Immature natural killer cell (primary cell): ENCODE results near the gene PRCD. TPM values are rescaled to one million over a fixed set of nuclear protein-coding genes. Genes with fewer than 3 reads are reported as not detected.
"Not testable (repeated sequence)": the region's sequence is repeated elsewhere in the genome, so short reads cannot be mapped to it uniquely, and the experiment has no call there.

Experiments
- DNase-seq, 3 donors: peaks; one replicate each; pipeline ENCODE4 v3.0.0; 2022; ENCODE audit warnings: mixed read lengths in 1 of 3
- H3K27ac Mint-ChIP-seq, 6 donors: one replicate each; pipeline ENCODE4 v1.8.0; 2020; ENCODE audit warnings: mixed read lengths in 6 of 6, mild to moderate bottlenecking in 5 of 6, inconsistent platforms in 4 of 6, moderate library complexity in 3 of 6
- H3K27me3 Mint-ChIP-seq, 3 donors: one replicate each; pipeline ENCODE4 v1.8.0; 2020 to 2021; ENCODE audit warnings: low read depth in 3 of 3, mild to moderate bottlenecking in 3 of 3, mixed read lengths in 3 of 3, moderate library complexity in 3 of 3, inconsistent platforms in 1 of 3
- H3K36me3 Mint-ChIP-seq, 3 donors: one replicate each; pipeline ENCODE4 v1.8.0; 2020; ENCODE audit warnings: mixed read lengths in 3 of 3, inconsistent platforms in 2 of 3, mild to moderate bottlenecking in 2 of 3
- H3K4me1 Mint-ChIP-seq, 2 donors: one replicate each; pipeline ENCODE4 v1.8.0; 2020; ENCODE audit warnings: inconsistent platforms in 2 of 2, mild to moderate bottlenecking in 2 of 2, mixed read lengths in 2 of 2, moderate library complexity in 1 of 2
- H3K4me3 Mint-ChIP-seq, 5 donors: one replicate each; pipeline ENCODE4 v1.8.0; 2020; ENCODE audit warnings: mild to moderate bottlenecking in 5 of 5, mixed read lengths in 5 of 5, inconsistent platforms in 3 of 5, moderate library complexity in 3 of 5
- H3K9me3 Mint-ChIP-seq, 6 donors: one replicate each; pipeline ENCODE4 v1.8.0; 2020; ENCODE audit warnings: mild to moderate bottlenecking in 6 of 6, mixed read lengths in 6 of 6, inconsistent platforms in 4 of 6, moderate library complexity in 3 of 6
- polyA plus RNA-seq, 3 donors: library from polyadenylated mRNA; unstranded; fragments of 300-500 nt; fragmentation: Illumina TruSeq; gene quantifications; one replicate each; pipeline ENCODE4 v1.2.3, GENCODE V29; 2021

Gene PRCD
- polyA plus RNA-seq, 3 donors from 2014 or later, result 2.8 to 5.3 (median 3.1) TPM

DNA sequence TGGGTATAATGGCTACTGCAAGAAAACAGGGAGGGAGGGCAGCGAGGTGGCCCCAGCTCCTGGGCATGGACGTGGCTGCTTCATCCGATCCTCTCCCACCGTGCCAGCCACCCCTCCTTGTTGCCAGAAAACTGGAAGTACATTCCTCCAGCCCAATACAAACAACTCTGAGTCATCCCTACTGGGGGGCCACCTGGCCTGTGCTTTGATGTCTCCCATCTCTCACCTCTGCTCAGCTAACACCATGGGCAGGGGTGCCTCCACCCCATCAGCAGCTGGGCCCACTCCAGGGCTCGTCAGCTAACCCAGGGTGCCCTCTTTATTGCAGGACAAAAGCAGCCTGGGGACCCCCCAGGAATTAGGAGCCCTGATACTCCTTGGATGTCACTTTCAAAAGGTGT, 40.6 kb upstream of the PRCD start:
- DNase-seq, result no peak
- Mint-ChIP-seq H3K9me3 (no peaks in the 10 kb centered on the region), H3K4me1 (peaks cover 71 to 82% of the 10 kb centered on the region in 2 donors), H3K4me3 (peak overlapping the region; percentile 94 to 100 (median 95)), H3K36me3 (peaks cover 3 to 7% (median 4%) of the 10 kb centered on the region in 3 donors), H3K27ac (peak overlapping the region; percentile 98 to 100 (median 100)), H3K27me3 (peaks cover 11 to 23% (median 17%) of the 10 kb centered on the region in 3 donors)

DNA sequence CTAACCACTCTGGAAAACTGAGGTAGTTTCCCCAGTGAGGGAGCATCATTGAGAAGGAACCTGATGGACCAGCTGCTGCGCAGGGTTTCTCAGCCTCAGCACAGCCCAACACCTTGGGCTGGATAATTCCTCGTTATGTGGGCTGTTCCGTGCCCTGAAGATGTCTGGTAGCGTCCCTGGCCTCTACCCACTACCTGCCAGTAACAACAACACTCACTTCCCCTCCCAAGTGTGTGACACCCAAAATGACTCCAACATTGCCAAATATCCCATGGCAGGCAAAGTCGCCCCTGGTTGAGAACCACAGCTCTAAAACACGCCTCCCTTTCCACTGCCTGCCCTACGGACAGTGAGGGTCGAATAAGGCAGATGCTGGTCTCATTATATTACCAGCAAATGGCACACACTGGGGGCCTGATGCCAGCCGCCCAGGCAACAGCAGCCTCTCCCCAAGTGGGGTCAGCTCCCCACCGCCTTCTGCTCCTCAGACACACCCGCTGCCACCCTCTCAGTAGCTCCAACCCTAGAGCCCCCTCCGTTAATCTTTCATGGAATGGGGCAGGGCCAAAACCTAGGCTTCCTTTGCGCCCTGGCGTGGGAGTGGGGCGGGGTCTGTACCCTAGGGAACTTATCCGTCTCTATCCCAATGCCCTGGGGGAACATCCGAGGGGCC, 39.6 kb upstream of the PRCD start:
- Mint-ChIP-seq H3K4me1 (peaks cover 61 to 73% of the 10 kb centered on the region in 2 donors), H3K4me3 (peak overlapping the region; percentile 94 to 100 (median 95)), H3K9me3 (no peaks in the 10 kb centered on the region), H3K27ac (peak overlapping the region; percentile 97 to 100 (median 99)), H3K27me3 (peaks cover 11 to 23% (median 17%) of the 10 kb centered on the region in 3 donors), H3K36me3 (peaks cover 3 to 7% (median 4%) of the 10 kb centered on the region in 3 donors)
- DNase-seq, result peak in 2 of 3 donors; percentile 28 to 30

DNA sequence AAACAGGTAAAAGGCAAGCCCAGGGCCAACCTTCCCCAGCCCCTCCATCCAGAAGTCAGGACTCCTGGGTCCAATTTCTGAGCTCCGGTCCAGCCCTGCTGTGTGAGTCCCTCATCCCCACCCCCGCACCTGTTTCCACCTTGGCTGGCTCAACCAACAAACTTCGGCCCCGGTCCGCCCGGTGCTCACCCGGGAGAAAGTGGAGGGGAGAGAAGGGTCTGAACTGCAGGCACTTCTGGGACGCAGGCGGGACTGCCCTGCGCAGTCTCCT, 39.2 kb upstream of the PRCD start:
- peaks cover 57 to 68% of the 10 kb centered on the region in 2 donors for H3K4me1 Mint-ChIP-seq
- H3K27me3 Mint-ChIP-seq, result peaks cover 11 to 23% (median 17%) of the 10 kb centered on the region in 3 donors
- H3K36me3 Mint-ChIP-seq, result peaks cover 3 to 7% (median 4%) of the 10 kb centered on the region in 3 donors
- peak overlapping the region; percentile 94 to 100 (median 95) for H3K4me3 Mint-ChIP-seq
- H3K27ac Mint-ChIP-seq, result peak overlapping the region; percentile 97 to 100 (median 99)
- no peaks in the 10 kb centered on the region for H3K9me3 Mint-ChIP-seq
- DNase-seq, result no peak

DNA sequence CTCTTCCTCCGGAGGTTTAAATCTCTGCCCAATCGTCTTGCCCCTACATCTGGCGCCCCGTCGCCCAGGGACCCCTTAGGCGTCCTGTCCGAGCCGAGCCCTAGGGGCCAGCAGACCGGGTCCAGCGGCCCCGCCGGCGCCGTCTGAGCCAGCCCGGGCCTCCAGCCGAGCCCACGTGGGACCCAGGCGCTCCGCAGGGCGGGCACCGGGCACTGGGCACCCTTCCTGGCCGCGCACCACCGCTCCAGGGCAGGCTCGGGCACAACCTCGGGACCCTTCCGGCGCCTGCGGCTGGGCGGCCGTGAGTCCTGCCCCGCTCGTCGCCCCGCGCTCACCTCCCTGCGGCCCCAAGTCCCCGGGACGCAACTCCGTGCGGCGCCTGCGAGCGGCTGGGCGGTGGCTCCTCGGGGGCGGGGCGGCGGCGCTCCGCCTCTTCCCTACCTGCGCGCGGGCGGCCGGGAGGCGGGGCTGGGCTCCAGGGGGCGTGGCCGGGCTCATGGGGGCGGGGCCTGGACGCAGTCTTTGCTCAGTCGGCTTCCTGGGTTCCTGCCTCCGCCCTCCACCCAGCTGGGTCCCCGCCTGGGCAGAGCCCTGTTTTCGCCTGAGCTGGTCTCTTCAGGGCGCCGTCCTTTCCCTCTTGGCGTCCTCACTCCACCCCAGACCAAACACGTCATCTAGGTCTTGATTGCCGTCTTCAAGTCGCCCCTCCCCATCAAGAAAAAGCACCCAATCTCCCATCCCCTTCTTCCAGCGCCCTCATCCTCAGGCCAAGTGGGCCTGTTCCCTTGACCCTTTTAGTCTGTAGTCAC, 38.6 kb upstream of the PRCD start, which contains the start of gene RHBDF2:
TSS of gene RHBDF2 (minus strand) at position 406 of the 809 bp plus-strand sequence. CDS start 19,899 bp downstream, outside the sequence.
- peak; percentile 96 for DNase-seq
- Mint-ChIP-seq H3K27ac (peak within 1 kb of the TSS; percentile 99 to 100 (median 100)), H3K36me3 (peaks cover 3 to 7% (median 4%) of the 10 kb centered on the region in 3 donors), H3K4me3 (peak within 1 kb of the TSS; percentile 94 to 100 (median 95)), H3K27me3 (peaks cover 11 to 23% (median 17%) of the 10 kb centered on the region in 3 donors), H3K4me1 (peaks cover 52 to 65% of the 10 kb centered on the region in 2 donors), H3K9me3 (no peaks in the 10 kb centered on the region)

DNA sequence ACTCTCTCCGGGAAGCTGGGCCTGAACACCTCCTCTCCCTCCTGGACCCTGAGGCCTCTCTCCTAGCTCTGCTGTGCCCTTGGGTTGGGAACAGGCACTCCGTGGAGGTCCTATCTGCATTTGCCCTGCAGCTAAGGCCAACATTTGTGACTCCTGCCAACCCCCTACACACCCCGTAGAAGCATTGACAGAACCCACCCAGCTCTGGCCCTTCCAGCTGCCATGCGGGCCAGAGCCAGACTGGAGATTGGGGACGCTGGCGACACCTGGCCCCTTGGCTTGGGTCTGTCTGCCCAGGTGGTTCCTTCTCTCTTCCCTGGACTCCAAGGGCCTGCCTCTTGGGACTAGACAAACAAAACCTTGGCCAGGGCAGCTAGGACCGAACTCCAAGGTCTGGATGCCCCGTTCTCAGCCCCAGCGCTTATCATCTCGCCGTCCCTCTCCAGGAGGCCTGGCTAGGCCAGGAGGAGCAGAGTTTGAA, 38.0 kb upstream of the PRCD start:
- DNase-seq, result no peak
- H3K4me1 Mint-ChIP-seq, result peaks cover 52 to 65% of the 10 kb centered on the region in 2 donors
- peaks cover 11 to 23% (median 17%) of the 10 kb centered on the region in 3 donors for H3K27me3 Mint-ChIP-seq
- peaks cover 3 to 7% (median 4%) of the 10 kb centered on the region in 3 donors for H3K36me3 Mint-ChIP-seq
- H3K9me3 Mint-ChIP-seq, result no peaks in the 10 kb centered on the region
- peak overlapping the region; percentile 96 to 100 (median 98) for H3K27ac Mint-ChIP-seq
- H3K4me3 Mint-ChIP-seq, result peak overlapping the region; percentile 85 to 94 (median 90)

DNA sequence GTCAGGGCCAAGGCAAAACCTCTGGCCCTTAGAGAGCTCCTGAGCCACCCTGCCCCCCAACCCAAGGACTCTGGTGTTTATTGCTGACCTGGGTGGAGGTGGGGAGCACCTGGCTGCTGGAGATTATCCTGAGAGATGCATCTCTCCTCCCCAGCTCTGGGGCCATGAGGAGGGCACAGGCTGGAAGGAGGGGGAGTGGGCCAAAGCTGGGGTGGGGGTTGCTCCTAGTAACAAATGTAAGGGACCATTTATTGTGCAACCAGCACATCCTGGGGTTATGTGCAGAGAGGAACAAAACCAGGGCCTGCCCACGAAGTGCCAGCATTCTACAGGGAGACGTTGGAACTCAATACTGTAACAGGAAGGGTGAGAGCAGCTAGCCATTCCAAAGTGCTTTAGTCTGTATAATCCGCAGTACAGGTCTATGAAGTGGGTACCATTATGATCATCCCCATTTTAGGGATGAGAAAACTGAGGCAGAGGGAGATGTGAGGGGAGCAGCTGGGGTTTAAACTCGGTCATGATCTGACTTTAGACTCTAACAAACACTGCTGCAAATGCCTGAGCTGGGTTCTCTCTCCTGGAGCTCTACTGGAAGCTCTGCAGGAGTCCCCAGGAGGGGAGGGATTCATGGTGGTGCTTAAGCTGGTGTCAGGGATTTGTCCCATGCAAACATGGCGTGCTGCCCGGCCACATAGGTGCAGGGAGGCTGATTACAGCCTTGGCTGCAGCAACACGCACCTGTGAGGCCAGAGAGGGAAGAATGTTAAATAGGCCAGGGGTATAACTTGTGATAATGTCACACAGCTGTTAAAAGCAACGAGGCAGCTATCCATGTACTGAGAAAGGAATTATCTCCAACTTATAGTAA, 37.3 kb upstream of the PRCD start:
- H3K27ac Mint-ChIP-seq, result peak overlapping the region; percentile 57 to 100 (median 98)
- H3K4me1 Mint-ChIP-seq, result peaks cover 48 to 61% of the 10 kb centered on the region in 2 donors
- peaks cover 3 to 7% (median 4%) of the 10 kb centered on the region in 3 donors for H3K36me3 Mint-ChIP-seq
- peaks cover 8 to 19% (median 18%) of the 10 kb centered on the region in 3 donors for H3K27me3 Mint-ChIP-seq
- H3K4me3 Mint-ChIP-seq, result peak overlapping the region in 2 of 5 donors; percentile 85 to 90
- H3K9me3 Mint-ChIP-seq, result no peaks in the 10 kb centered on the region
- no peak for DNase-seq

DNA sequence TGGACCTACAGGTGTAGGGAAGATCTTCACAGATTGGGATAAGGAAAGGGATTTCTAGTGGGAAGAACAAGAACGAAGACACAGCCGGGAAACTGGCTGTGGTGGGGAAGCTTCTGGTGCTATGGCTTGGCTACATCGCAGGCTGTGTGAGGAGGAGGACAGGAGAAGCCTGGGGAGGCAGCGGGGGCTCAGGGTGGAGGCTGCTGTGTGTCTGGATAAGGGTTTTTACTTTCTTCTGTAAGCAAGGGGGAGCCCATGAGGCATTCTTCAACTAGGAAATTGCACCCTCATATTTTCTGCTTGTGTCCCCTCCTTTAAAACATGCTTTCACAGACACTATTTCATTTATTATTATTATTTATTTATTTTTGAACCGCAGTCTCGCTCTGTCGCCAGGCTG, 35.7 kb upstream of the PRCD start:
- Mint-ChIP-seq H3K4me3 (no peak overlapping the region), H3K4me1 (peaks cover 33 to 46% of the 10 kb centered on the region in 2 donors), H3K9me3 (no peaks in the 10 kb centered on the region), H3K36me3 (peaks cover 3 to 4% (median 4%) of the 10 kb centered on the region in 3 donors), H3K27me3 (peaks cover 0 to 13% (median 10%) of the 10 kb centered on the region in 3 donors), H3K27ac (peak overlapping the region in 2 of 6 donors; percentile 25 to 27)
- DNase-seq, result no peak

DNA sequence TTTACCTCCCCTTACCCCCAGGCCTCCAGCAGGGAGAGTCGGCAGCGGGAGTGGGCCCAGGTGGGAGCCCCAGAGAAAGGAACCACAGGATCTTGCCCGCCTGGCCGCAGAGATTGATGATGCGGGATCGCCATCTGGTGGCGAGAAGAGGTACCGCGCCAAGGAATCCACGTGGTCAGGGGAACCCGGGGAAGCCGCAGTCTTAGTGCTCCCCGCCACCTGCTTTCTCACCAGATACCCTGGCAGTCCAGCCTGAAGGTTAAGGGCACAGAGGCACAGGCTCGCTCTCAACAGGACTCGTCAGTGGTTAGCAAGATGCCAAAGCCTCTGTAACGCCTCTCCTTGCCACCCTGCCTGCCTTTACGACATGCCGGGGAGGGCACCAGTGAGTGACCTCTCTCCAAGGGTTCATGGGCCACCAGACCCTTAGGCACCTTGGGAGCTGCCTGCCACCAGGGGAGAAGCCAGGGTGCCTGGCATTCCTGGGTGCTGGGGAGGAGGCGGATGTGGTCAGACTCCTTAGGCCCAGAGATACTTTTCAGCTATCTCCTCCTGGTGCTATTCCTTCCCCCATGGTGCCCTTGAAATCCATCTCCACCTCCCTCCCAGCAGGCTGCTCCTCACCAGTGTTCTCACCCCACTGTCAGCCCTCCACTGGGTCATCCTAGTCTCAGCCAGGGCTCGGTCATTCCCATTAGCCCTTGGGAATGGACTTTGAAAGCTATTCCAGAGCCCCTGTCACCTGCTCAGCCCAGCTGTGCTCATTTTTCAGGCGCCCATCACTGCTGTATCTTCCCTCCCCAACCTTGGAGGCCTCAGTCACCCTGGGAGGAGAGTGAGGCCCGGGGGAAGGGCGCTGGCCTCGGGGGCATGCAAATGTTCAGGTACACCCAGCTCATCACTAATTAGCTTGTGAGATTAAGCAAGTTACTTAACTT, 33.2 kb upstream of the PRCD start:
- Mint-ChIP-seq H3K27ac (peak overlapping the region; percentile 57 to 90 (median 77)), H3K9me3 (no peaks in the 10 kb centered on the region), H3K4me3 (peak overlapping the region in 2 of 5 donors; percentile 6 to 33), H3K36me3 (no peaks in the 10 kb centered on the region), H3K27me3 (peaks cover 0 to 5% (median 0%) of the 10 kb centered on the region in 3 donors), H3K4me1 (peaks cover 24 to 37% of the 10 kb centered on the region in 2 donors)
- peak; percentile 91 to 92 (median 92) for DNase-seq

DNA sequence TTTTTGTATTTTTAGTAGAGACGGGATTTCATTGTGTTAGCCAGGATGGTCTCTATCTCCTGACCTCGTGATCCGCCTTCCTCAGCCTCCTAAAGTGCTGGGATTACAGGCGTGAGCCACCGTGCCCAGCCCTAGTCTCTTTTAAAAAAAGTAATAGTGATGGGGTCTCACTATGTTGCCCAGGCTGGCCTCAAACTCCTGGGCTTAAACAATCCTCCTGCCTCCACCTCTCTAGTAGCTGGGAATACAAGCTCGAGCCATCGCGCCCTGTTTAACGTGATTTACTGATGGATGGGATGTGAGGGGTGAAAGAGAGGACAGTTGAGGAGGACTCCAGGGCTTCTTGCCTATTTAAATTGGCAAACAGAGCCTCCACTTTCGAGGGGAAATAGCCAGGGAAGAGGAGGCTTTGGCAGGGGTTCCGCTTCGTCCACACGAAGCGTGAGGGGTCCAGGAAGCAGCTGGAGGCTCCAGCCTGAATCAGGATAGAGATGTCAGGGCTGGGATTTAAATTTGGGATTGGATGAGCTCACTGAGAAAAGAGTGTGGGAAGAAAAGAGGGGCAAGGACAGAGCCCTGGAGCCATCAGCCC, 31.3 kb upstream of the PRCD start:
- peak overlapping the region in 4 of 6 donors; percentile 35 to 69 (median 58) for H3K27ac Mint-ChIP-seq
- peaks cover 38 to 42% of the 10 kb centered on the region in 2 donors for H3K4me1 Mint-ChIP-seq
- not testable (repeated sequence) for H3K4me3 Mint-ChIP-seq, H3K36me3 Mint-ChIP-seq, H3K9me3 Mint-ChIP-seq, DNase-seq, H3K27me3 Mint-ChIP-seq

DNA sequence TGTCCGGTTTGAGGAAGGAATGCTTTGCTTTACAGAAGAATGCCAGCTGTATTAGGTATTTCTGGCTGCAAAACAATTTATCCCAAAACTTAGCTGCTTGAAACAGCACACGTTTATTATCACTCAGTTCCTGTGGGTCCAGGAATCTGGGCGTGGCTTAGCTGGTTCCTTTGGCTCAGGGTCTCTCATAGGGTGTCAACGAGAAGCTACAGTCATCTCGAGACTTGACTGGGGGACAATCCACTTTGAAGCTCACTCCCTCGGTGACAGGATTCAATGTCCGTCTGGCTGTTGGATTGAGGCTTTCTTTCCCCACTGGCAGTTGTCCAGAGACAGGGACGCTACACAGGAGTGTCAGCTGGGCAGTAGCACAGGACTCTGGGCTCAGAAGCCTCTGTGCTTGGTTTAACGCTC, 29.0 kb upstream of the PRCD start:
- Mint-ChIP-seq H3K27ac (peak overlapping the region in 4 of 6 donors; percentile 75 to 93 (median 88)), H3K9me3 (peaks cover 0 to 2% (median 0%) of the 10 kb centered on the region in 6 donors), H3K36me3 (no peaks in the 10 kb centered on the region), H3K27me3 (peaks cover 6 to 22% (median 18%) of the 10 kb centered on the region in 3 donors), H3K4me1 (peaks cover 58 to 60% of the 10 kb centered on the region in 2 donors), H3K4me3 (no peak overlapping the region)
- no peak for DNase-seq

DNA sequence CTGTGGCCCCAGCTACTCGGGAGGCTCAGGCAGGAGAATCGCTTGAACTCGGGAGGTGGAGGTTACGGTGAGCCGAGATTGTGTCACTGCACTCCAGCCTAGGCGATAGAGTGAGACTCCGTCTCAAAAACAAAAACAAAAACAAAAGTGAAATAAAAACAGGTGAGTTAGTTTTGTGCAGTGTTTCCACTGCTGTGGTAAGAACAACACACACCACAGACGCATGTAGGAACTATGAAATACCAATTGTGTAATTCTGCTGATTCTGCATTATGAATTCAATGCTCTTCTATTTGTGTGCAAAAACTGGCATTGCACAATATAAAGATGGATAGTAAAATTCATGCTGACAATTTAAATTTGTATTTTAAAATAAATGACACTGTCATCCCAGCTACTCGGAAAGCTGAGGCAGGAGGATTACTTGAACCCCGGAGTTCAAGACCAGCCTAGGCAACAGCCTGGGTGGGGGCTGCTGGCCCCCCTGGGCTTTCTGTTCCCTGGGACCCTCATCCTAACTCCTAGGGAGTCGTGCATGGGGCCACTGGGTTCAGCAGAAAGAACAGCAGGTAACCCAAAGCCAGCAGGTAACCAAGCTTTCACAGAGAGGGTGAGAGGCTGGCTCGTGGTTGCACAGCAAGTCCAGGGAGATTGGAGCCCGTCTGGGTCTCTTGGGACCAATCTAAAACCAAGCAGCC, 28.0 kb upstream of the PRCD start:
- H3K4me1 Mint-ChIP-seq, result peaks cover 60 to 61% of the 10 kb centered on the region in 2 donors
- no peaks in the 10 kb centered on the region for H3K36me3 Mint-ChIP-seq
- peak overlapping the region in 1 of 5 donors; percentile 24 for H3K4me3 Mint-ChIP-seq
- H3K9me3 Mint-ChIP-seq, result peaks cover 0 to 2% (median 0%) of the 10 kb centered on the region in 6 donors
- peaks cover 8 to 27% (median 20%) of the 10 kb centered on the region in 3 donors for H3K27me3 Mint-ChIP-seq
- H3K27ac Mint-ChIP-seq, result peak overlapping the region; percentile 50 to 93 (median 79)
- DNase-seq, result peak in 1 of 3 donors; percentile 41
